ENCODE data around the gene IL17RA. TPM values are rescaled to one million over a fixed set of nuclear protein-coding genes. Genes with fewer than 3 reads are reported as not detected.
A peak's percentile ranks its signal among the peaks of the same experiment; 100 is the strongest.

The IL17RA gene
- polyA plus RNA-seq, 3 donors: 4.3 to 6.4 (median 4.6) TPM

GRCh38 chr22:17105143-17106129, 20.6 kb downstream of the IL17RA start:
- no peak for DNase-seq (ENCODE audit: low read depth in 3 of 3, low spot score in 2 of 3)

GRCh38 chr22:17106161-17106784, 21.5 kb downstream of the IL17RA start:
- no peak for DNase-seq (ENCODE audit: low read depth in 3 of 3, low spot score in 2 of 3)

- no peak for DNase-seq (ENCODE audit: low read depth in 3 of 3, low spot score in 2 of 3)
Observed at GRCh38 chr22:17106785-17107546, 22.2 kb downstream of the IL17RA start.

- no peak for DNase-seq (ENCODE audit: low read depth in 3 of 3, low spot score in 2 of 3)
Observed at GRCh38 chr22:17107547-17107810, 22.7 kb downstream of the IL17RA start.

GRCh38 chr22:17108256-17109112, 23.7 kb downstream of the IL17RA start:
- no peak for DNase-seq (ENCODE audit: low read depth in 3 of 3, low spot score in 2 of 3)

GRCh38 chr22:17109113-17109865, 24.5 kb downstream of the IL17RA start:
- DNase-seq (ENCODE audit: low read depth in 3 of 3, low spot score in 2 of 3): no peak

- no peak for DNase-seq (ENCODE audit: low read depth in 3 of 3, low spot score in 2 of 3)
Observed at GRCh38 chr22:17109976-17110375, 25.2 kb downstream of the IL17RA start.

- no peak for DNase-seq (ENCODE audit: low read depth in 3 of 3, low spot score in 2 of 3)
Observed at GRCh38 chr22:17110791-17111550, 26.2 kb downstream of the IL17RA start.

GRCh38 chr22:17112491-17113042, 27.8 kb downstream of the IL17RA start:
- peak in 1 of 3 donors; percentile 18 for DNase-seq (ENCODE audit: low read depth in 3 of 3, low spot score in 2 of 3)

- no peak for DNase-seq (ENCODE audit: low read depth in 3 of 3, low spot score in 2 of 3)
Observed at GRCh38 chr22:17113600-17113999, 28.8 kb downstream of the IL17RA start.

GRCh38 chr22:17114173-17114897, 29.5 kb downstream of the IL17RA start:
- DNase-seq (ENCODE audit: low read depth in 3 of 3, low spot score in 2 of 3): no peak

- no peak for DNase-seq (ENCODE audit: low read depth in 3 of 3, low spot score in 2 of 3)
Observed at GRCh38 chr22:17114898-17115235, 30.1 kb downstream of the IL17RA start.

GRCh38 chr22:17115236-17115635, 30.4 kb downstream of the IL17RA start:
- no peak for DNase-seq (ENCODE audit: low read depth in 3 of 3, low spot score in 2 of 3)

- DNase-seq (ENCODE audit: low read depth in 3 of 3, low spot score in 2 of 3): no peak
Observed at GRCh38 chr22:17115945-17116565, 31.3 kb downstream of the IL17RA start.

GRCh38 chr22:17116572-17117330, 32.0 kb downstream of the IL17RA start:
- DNase-seq (ENCODE audit: low read depth in 3 of 3, low spot score in 2 of 3): no peak

GRCh38 chr22:17117400-17117799, 32.6 kb downstream of the IL17RA start:
- DNase-seq (ENCODE audit: low read depth in 3 of 3, low spot score in 2 of 3): no peak

GRCh38 chr22:17117890-17118289, 33.1 kb downstream of the IL17RA start:
- DNase-seq (ENCODE audit: low read depth in 3 of 3, low spot score in 2 of 3): no peak

All from right renal cortex interstitium (tissue), 3 donors.